Astrocyte of the cerebellum (primary cell): ENCODE results near the gene SNAP91.

Source experiments
- DNase-seq: peaks from one replicate; pipeline ENCODE4 v3.0.0-alpha.2; 2011; ENCODE audit warnings: low read depth
- H3K4me3 ChIP-seq: 2 replicates; pipeline ENCODE4 v1.5.1; 2011; ENCODE audit warnings: mild to moderate bottlenecking, low read depth, low read length, moderate library complexity
- CTCF ChIP-seq: IDR thresholded peaks from 2 replicates; pipeline ENCODE4 v1.5.1; 2012; ENCODE audit warnings: low read length, low read depth, moderate library complexity, mild to moderate bottlenecking; ENCODE audit errors: missing control alignments
- in situ Hi-C: cut with HindIII; loops from 2 replicates; pipeline ENCODE4 v1.10.0; 2017; ENCODE audit warnings: low sequenced_read_pairs

Gene SNAP91

GRCh38 chr6:83510791-83511190 lies 198.1 kb downstream of the SNAP91 start:
- no peak overlapping the region for H3K4me3 ChIP-seq
- in situ Hi-C loops = loop anchor here (5.0 kb wide), 1 partner anchor 288 kb away; no protein-coding TSS in a partner anchor
- DNase-seq = no peak
- TF ChIP-seq CTCF = no peak

GRCh38 chr6:83509441-83509840 lies 199.5 kb downstream of the SNAP91 start:
- no peak overlapping the region for H3K4me3 ChIP-seq
- TF ChIP-seq CTCF = no peak
- in situ Hi-C loops = no loop called here
- DNase-seq = no peak

GRCh38 chr6:83505356-83505755 lies 203.5 kb downstream of the SNAP91 start:
- in situ Hi-C loops = no loop called here
- no peak for TF ChIP-seq CTCF
- DNase-seq = no peak
- no peak overlapping the region for H3K4me3 ChIP-seq
